HPDE6-E6E7 (cell line): ENCODE data around the gene IPO9.
"Not testable (repeated sequence)": the region's sequence is repeated elsewhere in the genome, so short reads cannot be mapped to it uniquely, and the experiment has no call there.

ENCODE experiments used
- DNase-seq: peaks from one replicate; pipeline ENCODE4 v3.0.0; 2011; ENCODE audit warnings: missing footprints; ENCODE audit errors: extremely low spot score

Gene IPO9

DNA sequence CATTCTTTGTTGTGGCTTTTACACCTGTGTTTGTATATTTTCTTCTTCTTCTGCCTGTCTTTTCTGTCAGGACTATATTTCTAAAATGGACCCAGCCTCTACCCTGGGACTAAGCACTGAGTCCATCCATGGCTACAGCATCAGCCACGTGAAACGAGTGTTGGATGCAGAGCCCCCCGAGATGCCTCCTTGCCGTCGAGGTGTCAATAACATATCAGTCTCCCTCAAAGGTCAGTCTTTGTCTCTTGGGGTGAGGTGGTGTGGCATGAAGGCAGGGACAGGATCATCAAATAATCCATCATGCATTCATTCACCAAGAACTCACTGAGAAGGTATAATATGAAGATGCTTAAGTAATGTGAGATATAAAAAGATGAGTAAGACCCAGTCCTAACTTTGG is 19.1 kb upstream of the IPO9 start:
- DNase-seq, result no peak

DNA sequence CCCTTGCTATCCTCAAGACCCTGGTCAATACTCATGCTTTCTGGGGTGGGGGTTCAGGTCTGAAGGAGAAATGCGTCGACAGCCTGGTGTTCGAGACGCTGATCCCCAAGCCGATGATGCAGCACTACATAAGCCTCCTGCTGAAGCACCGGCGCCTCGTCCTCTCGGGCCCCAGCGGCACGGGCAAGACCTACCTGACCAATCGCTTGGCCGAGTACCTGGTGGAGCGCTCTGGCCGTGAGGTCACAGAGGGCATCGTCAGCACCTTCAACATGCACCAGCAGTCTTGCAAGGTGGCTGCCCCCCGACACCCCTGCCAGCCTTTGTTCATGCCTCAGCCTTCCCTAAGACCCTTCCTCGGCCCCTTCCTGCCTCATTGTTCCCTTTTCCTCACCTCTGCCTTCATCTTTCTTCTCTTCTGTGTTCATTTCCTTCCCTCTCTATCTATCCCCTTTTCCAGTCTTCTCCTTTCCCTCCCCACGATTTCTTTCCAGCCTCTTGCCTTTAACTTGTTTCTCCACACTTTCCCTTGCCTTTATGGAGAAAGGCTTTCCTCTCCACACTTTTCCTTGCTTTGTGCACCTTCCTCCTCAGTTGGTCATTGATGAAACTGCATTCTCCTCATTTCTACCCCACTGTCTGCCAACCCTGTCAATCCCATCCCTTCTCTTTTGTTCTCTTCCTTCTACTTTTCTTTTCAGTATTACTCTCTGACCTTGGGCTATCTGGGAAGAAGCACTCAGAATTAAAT is 18.3 kb upstream of the IPO9 start:
- DNase-seq, result no peak

GRCh38 chr1:201813226-201813625 is 15.7 kb upstream of the IPO9 start:
- DNase-seq, result no peak

GRCh38 chr1:201816309-201816854 is 12.6 kb upstream of the IPO9 start:
- DNase-seq, result no peak

DNA sequence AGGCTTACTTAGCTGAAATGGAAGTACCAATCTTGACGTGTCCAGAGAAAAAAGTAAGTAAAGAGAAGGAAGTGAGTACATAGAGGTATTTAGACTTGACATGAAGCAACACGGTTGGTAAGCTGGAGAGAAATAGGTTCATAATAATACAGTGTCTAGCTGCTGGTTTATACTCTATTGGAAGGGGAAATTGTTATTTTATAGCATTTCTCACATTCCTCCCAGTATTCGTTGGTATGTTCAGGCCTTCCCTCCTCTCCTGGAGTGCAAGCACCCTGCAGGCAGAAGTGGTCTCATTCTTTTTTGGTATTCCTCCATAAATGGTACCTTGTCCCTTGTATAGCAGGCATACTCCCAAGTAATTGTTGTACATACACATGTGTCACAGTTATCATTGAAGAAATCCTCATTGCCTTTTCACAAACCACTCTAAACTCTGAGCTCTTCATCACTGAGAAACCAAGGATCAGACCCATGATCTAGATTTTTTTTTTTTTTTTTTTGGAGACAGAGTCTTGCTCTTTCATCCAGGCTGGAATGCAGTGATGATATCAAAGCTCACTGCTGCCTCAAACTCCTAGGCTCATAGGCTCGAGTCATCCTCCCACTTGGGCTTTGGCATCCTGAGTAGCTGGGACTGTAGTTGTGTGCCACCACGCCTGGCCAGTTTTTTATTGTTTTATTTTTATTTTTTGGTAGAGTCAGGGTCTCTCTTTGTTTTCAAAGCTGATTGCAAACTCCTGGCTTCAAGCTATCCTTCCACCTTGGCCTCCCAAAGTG is 9.8 kb upstream of the IPO9 start:
- DNase-seq, result no peak

DNA sequence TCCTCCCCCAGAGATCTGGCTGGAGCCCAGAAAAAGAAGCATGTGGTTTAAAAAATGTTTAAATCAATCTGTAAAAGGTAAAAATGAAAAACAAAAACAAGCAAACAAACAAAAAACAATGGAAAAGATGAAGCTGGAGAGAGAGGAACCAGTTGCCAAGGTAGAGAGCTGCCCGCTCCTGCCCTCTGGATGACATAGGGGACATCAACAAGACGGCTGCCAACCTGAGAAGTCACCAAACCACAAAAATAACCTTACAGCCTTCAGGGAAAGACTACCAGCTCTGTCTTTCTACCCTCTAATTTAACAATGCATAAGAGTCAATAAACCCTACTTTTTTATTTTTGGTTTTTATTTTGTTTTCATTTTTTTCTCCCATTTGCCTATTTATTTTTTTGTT is 8.5 kb upstream of the IPO9 start:
- DNase-seq, result no peak

DNA sequence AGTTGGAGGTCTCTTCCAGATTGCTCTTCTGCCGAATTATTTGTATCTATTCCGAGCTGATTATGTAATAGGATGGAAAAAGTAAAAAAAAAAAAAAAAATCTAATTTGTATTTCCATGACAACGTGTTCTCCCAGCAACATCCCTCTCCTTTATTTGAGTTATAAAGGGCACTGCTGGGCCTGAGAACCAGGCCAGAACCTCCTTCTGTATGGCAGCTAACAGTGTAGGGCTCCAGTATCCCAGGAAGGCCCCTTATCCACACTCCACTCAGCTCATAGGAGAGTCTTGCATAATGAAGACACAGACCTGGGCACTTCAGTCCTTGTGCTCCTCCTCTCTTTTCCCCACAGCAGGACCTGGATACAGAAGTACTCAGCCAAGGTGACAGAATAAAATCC is 3.7 kb upstream of the IPO9 start:
- DNase-seq, result no peak

GRCh38 chr1:201826830-201827229 is 2.1 kb upstream of the IPO9 start:
- DNase-seq, result no peak

DNA sequence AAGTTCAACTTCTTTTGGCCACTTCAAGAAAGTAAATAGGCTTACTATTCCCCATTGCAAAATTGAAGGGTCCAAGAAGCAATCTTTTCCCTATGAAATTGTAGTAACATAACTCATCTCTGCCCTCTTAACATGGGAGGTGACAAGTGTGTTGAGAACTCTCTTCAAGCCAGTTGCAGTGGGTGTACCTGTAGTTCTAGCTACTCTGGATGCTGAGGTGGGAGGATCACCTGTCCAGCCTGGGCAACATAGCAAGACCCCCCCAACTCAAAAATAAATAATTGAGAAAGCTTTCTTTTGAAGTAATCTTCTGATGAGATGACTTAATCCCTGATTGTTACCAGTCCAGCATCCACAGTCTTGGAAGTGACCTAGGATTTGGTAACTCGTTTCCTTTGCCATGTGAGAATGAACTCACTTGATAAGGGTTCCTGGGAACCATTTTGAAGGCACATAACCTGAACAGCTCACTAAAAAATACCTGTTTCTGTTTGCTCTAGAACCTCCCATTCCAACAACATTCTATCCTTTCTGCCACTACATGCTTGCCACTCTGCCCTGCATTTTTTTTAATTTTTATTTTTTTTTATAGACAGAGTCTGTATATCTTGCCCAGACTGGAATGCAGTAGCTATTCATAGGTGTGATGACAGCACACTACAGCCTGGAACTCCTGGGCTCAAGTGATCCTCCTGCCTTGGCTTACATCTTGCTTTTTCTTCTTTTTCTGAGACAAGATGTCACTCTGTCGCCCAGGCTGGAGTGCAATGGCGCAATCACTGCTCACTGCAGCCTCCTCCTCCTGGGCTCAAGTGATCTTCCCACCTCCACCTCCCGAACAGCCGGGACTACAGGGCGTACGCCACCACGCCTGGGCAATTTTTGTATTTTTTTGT is 1.4 kb upstream of the IPO9 start:
- DNase-seq, result no peak

DNA sequence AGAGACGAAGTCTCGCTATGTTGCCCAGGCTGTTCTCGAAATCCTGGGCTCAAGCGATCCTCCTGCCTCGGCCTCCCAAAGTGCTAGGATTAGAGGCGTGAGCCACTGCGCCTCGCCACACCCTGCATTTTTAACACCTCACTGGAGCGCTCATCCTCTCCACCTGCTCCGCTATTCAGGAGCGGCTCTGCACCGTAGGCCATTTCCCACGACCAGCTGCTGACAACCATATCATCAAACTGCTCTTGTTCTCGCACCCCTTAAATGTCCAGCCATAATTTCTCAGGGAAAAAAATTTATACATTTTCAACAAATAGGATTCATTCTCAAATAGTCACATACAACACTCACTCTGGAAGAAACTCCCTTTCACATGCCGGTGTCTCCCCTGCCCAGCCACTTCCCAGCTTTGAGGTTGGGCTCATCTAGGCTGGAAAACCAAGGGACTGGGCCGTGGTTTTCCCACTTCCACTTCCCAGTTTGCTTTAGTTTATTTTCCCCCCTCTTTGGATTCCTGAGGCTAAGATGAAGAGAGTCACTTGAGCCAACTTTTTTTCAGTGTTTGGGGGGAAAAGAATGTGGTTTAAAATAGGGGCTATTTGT is 639 bp upstream of the IPO9 start:
- DNase-seq, result no peak

GRCh38 chr1:201831371-201831770 is 2.4 kb downstream of the IPO9 start:
- no peak for DNase-seq

DNA sequence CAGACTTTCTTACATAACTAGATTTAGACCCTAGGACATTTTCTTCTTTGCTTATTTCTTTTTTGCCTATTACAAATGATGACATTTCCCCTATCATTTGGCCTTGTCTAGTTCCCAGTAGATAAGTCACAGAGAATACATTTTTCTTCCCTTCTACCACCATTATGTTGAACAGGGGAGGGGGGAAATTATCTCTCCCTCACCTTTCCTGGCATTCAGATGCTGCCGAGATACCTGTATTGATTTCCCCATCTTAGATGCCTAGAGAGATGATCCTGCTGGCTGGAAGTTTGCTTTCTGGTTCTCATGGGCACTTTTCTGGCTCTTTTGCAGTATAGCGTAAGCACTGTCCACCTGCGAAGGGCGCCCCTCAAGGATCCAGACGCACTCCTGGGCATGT is 5.7 kb downstream of the IPO9 start:
- DNase-seq, result no peak

- DNase-seq, result no peak
Observed at GRCh38 chr1:201838381-201838780, 9.4 kb downstream of the IPO9 start.

DNA sequence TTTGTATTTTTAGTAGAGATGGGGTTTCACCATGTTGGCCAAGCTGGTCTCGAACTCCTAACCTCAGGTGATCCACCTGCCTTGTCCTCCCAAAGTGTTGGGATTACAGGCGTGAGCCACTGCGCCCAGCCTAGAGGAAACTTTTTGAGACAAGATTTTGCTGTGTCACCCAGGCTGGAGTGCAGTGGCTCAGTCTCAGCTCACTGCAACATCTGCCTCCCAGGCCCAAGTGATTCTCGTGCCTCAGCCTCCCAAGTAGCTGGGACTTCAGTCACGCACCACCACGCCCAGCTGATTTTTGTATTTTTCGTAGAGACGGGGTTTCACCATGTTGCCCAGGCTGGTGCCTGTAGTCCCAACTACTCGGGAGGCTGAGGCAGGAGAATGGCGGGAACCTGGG is 10.1 kb downstream of the IPO9 start:
- DNase-seq, result not testable (repeated sequence)

GRCh38 chr1:201840055-201840454 is 11.1 kb downstream of the IPO9 start:
- DNase-seq, result no peak

GRCh38 chr1:201840490-201840889 is 11.5 kb downstream of the IPO9 start:
- no peak for DNase-seq

DNA sequence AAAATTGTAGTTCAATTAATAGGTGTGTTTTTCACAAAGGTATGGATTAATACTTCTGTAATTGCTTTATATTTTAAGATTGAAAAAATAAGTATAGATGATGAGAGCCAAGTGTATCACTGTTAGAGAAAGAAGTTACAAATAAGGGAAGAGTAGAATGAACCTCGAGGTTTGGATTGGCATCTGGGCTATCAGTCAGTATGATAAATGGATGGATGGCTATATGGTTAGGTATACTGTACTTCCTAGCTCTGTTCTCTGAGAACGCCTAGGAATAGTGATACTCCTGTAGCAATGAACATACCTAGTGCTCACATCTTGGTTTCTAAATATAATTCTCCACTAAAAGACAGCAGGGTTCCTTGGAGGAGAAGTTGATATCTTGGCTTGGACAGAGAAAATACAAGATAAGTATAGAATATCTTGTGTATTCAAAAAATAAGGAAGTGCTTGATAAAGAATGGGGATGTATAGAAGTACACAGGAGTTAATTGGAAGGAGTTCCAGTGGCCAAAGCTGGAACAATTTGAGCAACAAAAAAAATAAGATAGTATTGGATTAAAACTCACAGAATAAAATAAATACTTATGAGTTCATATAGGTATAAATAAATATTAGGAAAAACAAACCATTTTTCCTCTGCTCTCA is 12.4 kb downstream of the IPO9 start:
- no peak for DNase-seq

DNA sequence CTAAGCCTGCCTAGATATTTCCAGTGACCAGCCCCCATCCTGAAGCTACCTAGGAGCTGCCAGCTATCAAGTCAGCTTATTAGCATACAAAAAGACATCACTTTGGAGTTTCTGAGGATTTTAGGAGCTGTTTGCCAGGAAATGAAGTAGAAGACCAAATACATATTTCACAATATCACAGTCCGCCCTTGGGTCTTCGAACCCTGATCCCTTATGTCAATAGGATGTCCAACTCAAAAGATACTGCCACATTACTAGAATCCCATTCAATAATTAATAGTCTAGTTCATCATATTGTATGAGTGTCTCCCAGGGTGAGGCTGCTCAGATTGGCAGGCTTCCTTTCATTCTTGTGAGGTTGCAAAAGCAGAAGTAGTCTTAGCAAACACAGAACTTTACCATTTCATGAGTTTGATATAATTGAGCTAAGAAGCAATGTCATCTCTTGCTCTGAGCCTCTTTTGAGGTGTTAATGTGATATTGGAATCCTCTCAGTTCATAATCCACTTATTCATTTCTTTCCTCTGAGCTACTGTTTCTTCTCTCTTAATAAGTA is 13.6 kb downstream of the IPO9 start:
- DNase-seq, result no peak

DNA sequence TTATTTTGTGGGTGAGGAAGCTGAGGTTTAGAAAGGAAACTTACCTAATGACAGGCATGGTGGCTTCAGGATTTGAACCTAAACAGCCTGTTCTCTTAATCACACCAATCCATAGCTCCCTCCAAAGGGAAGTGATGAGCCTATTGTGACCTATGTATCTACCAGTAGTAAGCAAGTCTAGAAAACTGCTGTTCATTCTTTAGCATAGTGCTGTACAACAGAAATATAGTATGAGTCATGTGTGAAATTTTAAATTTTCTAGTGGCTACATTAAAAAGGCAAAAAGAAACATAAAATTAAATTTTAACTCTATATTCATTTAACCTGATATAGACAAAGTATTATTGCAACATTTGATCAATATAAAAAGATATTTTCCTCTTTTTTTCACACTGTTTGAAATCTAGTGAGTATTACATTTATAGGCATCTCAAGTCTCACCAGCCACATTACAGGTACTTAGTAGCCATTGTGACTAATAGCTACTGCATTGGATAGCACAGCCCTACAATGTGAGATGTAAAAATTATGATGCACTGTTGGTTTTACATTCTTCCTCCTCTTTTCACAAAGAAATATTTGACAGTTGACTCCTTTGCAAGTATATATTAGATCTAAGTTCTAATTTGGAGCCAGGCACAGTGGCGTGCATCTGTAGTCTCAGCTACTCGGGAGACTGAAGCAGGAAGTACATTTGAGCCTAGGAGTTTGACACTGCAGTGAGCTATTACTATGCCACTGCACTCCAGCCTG is 16.6 kb downstream of the IPO9 start:
- DNase-seq, result no peak

DNA sequence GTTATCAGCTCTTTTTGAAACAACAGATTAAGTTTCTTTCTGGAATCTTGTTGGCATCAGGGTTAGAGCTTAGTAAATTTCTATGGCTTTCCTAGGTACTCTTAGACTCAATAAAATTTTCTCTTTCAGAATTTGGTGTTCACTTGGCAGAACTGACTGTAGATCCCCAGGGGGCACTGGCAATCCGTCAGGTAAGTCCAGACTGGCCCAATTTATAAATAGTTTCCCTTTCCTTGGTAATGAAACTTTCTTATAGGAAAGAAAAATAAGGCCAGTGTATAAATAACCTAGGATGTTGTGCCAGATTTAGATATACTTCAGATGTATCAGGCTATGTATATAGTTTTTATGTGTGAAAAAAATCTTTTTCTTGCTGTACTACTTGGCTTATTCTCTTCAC is 18.2 kb downstream of the IPO9 start:
- no peak for DNase-seq
